ENCODE measurements around the gene BRAP.
"Not testable (repeated sequence)": the region's sequence is repeated elsewhere in the genome, so short reads cannot be mapped to it uniquely, and the experiment has no call there.

The BRAP gene

DNA sequence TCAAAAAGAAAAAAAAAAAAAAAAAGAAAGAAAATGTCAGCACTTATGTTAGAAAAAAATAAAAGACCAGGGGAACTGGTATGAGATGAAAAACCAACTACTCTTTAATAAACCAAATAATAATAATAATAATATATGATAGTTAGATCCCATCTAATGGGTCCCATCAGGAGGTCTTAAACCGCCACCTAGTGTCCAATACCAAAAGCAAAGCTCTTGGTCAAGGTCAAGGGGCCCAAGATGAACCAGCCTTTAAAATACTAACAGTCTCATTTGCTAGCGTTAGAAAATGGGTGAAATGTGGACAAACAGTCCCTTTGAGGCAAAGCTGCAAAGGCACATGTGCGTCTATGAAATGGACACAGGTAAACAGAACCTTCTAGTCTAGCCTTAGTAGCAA lies 12.3 kb downstream of the BRAP start:
- no peak for DNase-seq (ENCODE audit: low read depth in 2 of 2)

DNA sequence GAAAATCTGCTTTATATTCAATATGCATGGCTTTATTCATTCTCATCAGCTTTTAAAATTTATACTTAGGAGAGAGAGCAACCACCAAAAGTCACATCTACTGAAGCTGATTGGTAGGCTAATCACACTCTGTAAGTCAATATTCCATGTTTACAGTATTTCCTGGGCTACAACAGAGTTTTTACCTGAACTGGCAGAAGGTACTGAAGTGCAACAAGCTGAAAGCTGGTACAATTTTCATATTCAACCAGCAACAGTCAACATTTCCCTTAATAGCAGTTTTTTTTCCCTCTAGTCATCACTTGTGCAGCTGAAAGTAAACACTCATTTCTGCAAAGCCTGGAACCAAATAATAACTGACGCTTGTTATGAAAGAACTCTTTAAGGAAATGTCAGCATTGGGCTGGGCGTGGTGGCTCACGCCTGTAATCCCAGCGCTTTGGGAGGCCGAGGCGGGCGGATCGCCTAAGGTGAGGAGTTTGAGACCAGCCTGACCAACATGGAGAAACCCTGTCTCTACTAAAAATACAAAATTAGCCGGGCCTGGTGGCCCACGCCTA lies 12.9 kb downstream of the BRAP start:
- DNase-seq (ENCODE audit: low read depth in 2 of 2), result no peak

DNA sequence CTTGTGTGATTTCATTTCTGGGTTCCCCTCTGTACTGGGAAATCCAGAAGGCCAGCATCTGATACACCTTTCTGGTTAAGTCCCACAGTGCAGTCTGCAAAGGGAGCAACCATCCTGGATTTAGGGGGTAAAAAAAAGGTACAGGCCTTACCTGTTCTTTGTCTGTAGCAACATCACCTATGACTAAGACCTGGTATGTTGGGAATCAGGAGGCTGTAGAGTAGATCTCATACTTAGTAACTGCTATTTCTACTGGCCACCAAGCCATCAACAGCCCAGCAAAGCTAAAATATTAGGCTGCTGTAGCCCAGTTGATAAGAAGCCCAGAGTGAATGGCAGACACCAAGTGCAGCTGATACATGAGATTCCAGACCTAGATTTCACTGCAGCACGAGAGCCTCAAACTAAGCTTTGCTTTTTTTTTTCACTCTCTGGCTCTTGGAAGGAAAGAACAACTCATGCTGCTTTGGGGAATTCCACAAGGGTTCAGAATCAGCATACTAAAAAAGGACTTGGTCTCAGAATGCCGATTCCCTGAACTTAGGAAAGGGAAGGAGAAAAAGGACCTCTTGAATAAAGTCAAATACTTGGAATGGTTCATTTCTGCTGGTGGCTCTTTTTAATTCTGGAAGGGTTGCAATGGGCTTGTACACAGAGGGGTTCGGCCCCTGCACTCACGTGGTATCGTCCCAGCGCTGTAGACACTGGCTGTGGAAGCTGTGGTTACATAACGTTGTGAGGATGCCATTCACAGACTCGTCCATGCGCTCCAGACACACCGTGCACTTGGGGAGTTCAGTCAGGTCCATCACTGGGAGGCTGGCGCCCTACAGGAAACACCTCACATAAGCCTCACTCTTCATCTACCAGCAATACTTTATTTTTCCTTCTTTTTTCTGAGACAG lies 20.5 kb downstream of the BRAP start:
- DNase-seq (ENCODE audit: low read depth in 2 of 2), result no peak

DNA sequence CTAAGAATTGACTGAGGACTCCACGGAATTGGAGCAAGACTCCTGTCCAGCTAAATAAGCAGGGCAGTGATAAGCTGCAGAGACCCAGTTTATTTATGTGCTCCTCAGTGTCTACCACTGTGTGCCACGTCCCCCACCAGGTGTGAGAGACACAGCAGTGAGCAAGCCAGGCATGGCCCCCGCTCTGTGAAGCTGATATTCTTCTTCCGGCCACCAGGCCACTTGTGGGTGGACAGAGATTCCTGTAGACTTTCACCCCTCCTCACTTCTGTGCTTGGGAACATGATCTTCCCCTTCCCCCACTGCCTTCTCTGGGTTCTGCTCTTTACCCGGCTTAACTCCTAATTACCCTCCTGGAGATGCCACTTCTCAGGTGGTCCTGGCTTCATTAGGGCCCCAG lies 21.3 kb downstream of the BRAP start:
- DNase-seq (ENCODE audit: low read depth in 2 of 2), result no peak

DNA sequence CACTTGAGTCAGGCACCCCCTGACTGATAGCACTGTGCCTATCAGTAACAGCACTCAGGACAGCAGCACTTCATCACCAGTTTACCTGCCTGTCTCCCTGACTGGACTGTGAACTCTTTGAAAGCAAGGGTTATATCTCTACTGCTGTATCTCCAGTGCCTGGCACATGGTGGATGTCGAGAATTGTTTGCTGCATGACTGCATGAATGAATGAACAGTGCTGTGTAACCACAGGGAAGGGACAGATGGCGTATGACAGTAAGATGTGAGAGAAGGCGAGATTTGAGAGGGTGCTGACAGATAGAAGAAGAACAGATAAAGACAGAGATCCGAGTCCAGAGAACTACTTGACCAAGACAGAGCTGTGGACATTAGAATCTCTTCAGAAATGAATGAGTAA lies 29.7 kb downstream of the BRAP start:
- no peak for DNase-seq (ENCODE audit: low read depth in 2 of 2)

DNA sequence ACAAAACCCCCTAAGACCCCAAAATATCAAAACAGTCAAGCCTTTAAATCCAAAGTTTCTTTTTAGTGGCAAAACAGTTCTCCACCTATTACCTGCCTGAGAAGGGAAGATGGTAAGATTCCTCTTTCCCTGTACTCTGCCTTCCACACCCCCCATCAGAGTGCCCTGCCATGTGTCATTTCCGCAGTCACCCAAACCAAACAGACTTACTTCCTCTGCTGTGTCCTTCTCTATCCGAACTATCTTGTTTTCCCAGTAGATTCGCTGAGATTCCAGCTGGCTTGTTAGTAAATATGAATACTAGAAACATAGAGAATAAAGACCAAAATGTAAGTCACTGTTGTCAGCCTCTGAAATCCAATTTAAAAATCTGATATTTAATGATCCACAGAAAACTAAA lies 30.4 kb downstream of the BRAP start:
- DNase-seq (ENCODE audit: low read depth in 2 of 2), result no peak

DNA sequence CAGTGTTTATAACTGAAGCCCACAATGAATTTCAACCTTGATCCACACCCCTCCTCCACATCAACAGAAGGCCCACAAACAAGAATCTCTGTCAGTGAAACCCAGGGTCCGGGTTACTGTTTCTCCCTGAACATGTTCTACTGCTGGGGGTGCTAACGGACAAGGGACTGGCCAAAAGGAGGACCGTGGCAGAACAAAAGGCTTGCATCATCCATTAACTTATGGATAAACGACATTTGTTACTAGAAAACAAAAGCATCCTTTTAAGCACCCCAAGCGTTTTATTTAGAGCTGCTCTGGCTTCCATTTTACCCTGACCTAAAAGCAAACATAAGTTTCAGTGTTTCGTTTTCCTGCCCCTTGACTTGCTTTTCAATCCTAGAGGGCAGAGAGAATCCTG lies 32.2 kb downstream of the BRAP start:
- DNase-seq (ENCODE audit: low read depth in 2 of 2), result no peak

DNA sequence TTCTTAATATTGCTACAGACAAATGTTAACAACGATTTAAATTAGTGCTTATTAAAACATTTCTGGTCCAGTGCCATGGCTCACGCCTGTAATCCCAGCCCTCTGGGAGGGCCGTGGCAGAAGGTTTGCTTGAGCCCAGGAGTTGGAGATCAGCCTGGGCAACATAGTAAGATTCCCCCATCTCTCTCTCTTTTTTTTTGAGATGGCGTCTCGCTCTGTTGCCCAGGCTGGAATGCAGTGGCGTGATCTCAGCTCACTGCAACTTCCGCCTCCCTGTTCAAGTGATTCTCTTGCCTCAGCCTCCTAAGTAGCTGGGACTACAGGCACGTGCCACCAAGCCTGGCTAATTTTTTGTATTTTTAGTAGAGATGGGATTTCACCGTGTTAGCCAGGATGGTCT lies 33.2 kb downstream of the BRAP start:
- DNase-seq (ENCODE audit: low read depth in 2 of 2), result not testable (repeated sequence)

DNA sequence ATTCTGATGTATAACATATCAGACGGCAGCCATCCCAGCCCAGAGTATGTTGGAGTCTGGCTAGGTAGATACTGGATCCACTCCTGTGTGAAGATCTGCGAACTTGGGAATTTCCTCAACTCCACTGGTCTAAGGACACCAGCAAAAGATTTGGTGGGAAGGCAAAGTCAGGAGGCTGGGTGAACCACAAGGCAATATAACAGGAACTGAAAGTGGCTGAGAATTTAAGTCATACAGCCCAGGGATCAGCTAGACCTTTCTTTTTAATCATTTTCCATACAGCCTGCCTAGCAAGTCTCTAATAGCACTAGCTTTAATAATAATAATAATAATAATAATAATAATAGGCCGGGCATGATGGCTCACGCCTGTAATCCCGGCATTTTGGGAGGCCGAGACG lies 34.8 kb downstream of the BRAP start:
- no peak for DNase-seq (ENCODE audit: low read depth in 2 of 2)

DNA sequence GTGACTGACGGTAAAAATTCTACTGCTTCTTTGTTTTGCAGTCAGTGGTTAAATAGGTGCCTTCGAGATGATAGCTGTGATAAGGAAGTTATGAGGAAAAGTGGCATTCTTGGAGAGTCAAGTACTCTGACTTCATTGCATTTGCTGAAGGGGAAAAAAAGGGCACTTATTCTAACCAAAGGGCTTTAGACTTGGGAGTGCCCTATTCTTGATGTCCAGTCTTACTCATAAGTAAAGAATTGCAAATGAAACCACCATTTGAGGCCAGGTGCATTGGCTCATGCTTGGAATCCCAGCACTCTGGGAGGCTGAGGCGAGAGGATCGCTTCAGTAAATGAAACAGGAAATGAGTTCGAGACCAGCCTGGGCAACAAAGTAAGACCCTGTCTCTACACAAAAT lies 40.3 kb downstream of the BRAP start:
- no peak for DNase-seq (ENCODE audit: low read depth in 2 of 2)

DNA sequence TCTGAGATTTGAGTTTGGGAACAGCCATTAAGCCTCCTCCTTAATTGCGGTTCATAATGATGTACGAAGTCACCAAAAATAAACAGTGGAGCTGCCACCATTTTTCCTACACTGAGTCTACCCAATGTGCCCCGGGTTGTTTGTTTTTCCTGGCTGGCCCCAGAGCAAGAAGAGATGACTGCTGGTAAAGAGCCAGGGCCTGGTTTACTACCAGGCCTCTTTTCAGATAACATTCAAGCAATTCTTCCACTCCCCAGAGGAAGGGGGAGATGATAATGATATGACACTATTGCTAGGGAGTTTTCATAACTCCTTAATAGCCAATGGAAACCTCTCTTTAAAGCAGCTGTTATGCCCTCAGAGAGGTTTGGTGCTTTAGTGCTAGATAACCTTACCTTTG lies 42.3 kb downstream of the BRAP start:
- no peak for DNase-seq (ENCODE audit: low read depth in 2 of 2)

DNA sequence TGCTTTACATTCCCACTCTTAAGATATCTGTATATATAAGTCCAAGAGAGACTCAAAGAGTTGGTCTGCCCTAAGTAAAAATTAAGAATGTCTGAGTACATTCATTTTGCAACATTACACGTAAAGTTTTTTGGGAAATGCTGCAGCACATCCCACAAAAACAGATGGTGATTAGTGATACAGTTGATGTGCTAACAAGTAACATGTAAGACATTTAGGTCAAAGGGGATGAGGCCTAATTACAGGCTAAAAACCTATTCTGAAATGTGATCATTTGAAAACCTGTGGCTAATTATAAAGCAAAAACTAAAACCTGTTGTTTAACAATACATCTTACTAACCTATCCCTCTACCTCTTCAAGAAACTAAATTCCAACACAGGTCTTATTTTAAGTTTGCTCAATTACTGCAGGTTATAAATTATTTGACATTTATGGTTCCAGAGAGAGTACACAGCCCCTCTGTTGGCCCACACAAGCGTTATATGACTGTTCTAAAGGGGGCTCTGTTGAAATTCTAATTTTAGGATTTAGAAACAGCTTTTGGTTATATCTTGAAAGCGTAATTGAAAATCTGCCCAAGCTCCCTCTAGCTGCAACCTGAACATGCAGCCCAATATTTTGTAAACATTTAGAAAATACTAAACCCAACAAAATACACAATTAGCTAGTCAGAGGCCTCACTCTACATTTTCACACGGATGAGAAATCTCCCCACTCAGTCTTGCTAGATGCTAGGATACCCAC lies 42.9 kb downstream of the BRAP start:
- DNase-seq (ENCODE audit: low read depth in 2 of 2), result no peak

DNA sequence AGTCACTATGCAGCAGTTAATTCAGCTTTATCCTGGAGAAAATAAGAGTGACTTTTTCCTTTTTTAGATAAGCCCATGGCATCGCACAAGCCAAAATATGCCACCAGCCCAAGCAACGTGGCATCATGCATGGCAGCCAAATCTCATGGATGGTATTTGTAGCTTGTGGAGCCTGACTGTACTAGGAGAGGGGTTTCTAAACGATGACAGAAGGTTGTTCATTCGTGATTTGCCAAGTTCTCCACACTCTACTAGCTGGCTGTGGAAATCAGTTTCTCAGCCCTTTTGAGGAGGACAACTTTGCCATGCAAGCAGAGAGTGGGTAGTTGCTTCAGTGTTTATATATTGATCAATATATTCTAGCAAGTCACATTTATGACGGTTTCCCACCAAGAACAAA lies 45.2 kb downstream of the BRAP start:
- no peak for DNase-seq (ENCODE audit: low read depth in 2 of 2)

DNA sequence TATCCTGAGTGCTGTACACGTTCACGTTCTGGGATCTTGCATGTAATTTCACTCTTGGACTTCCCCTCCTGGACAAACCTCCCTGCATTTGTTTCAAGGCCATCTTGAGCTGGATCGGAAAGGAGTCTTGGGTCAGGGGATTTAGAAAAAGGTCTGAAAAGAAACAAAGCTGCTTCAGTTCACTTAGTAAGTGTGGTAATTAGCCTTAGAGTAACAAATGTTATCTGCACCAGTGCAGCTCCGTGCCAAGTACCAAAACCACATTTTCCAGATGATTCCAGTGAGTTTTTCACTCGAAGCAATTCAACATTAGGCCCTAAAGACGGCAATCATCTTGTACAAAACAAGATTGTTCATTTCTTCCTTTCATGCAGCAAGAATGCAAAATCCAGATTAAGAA lies 47.2 kb downstream of the BRAP start:
- DNase-seq (ENCODE audit: low read depth in 2 of 2), result no peak

DNA sequence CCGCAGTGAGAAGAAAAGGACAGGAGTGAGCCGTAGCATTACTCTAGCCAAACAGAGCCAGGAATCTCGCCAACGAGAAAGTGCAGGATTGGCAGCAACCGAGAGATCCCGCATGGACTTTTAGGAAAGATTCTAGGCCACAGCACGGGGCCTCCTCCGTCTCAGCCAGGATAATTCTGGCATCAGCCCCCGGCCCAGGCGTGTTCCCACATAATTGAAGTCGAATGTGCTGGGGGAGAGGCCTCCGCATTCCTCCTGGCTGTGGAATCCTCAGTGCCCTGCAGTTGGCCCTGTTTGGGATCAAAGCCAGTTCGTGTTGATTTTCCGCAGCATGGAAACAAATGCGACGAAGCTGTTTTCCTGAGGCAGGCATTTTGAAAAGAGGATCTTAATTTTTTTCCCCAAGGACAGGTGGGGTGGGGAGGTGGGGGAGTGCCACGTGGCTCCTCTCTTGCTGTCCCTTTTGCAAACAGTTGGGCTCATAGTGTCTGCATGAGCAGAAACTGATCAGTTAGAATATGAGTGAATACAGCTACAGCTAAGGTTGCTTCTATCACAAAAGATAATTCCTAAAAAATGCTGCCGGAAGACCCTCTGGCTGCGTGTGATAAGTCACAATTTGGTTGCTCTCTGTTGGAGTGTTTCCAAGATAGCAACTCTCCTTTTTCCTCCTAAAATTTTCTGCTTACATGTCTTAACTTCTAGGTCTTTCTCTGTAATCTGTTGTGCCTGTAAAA lies 49.4 kb downstream of the BRAP start:
- no peak for DNase-seq (ENCODE audit: low read depth in 2 of 2)

DNA sequence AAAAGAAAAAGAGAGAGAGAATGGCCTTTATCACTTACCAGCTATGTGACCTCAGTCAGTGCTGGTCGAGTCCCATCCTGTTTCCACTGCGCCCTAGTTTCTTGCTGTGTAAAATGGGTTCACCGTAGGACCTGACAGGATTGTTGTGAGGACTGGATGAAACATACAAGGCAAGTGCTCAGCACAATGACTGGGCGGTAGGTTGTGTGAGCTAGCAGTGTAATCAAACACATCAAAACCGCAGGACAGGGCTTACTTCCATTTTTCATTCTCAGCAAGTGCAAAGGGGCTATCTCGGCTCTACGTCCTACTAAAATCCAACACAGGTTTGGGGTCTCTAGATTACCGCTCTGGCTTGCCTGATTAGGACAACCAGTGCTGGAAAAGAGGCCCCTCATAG lies 50.2 kb downstream of the BRAP start:
- no peak for DNase-seq (ENCODE audit: low read depth in 2 of 2)

DNA sequence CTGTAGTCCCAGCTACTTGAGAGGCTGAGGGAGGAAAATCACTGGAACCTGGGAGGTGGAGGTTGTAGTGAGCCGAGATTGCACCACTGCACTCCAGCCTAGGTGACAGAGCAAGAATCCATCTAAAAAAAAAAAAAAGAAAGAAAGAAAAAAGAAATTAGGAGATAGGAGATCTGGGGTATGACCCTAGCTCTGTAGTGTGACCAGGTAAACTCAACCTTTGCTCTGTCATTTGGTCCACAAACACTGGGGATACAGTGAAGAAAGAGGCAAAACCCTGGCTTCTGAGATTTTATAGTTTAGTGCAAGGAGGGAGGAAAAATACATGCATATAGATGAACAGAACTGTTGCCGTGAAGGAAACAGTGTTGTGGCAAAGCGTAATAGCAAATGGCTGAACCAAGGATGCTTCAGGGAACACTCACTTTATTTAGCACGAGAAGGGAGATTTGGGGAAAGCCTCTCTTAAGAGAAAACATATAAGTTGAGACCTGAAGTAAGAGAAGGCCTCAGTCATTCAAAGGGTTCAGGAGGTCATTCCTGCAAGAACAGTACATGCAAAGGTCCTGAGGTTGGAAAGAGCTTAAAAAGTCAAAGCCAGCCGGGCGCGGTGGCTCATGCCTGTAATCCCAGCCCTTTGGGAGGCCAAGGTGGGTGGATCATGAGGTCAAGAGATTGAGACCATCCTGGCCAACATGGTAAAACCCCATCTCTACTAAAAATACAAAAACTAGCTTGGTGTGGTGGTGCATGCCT lies 57.1 kb downstream of the BRAP start:
- no peak for DNase-seq (ENCODE audit: low read depth in 2 of 2)

DNA sequence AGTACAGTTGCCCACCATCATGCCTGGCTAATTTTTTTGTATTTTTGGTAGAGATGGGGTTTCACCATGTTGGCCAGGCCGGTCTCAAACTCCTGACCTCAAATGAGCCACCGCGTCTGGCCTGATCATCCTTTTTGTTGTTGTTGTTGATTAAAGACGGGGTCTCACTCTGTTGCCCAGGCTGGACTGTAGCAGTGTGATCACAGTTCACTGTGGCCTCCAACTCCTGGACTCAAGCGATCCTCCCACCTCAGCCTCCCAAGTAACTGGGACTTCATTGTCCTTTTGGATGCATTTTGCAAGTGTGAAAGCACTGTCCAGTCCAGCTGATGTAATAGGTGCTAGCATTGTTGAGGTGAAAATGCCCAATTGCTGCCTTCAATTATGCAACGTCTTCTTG lies 59.5 kb downstream of the BRAP start:
- DNase-seq (ENCODE audit: low read depth in 2 of 2), result no peak

DNA sequence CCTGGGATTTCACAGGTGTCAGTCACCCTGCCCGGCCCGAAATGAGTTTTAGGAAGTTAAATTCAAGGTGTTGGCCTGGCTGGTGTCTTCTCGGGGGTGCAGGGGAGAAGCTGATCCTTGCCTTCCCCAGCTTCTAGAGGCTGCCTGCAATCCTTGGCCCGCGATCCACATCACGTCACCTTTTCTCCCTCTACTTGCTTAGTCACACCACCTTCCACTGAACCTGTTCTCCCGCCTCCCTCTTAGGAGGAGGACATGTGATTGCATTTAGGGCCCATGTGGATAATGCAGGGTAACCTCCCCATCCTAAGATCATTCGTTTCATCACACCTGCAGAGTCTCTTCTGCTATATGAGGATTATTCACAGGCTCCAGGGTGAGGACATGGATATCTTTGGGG lies 61.2 kb downstream of the BRAP start:
- no peak for DNase-seq (ENCODE audit: low read depth in 2 of 2)

DNA sequence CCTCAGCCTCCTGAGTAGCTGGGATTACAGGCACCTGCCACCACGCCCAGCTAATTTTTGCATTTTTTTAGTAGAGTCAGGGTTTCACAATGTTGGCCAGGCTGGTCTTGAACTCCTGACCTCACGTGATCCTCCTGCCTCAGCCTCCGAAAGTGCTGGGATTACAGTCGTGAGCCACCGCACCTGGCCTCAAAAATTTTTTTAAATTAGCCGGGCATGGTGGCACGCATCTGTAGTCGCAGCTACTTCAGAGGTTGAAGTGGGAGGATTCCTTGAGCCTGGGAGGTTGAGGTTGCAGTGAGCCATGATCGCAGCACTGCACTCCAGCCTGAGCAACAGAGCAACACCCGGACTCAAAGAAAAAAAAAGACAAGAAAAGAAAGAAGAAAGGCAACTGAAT lies 67.9 kb downstream of the BRAP start:
- DNase-seq (ENCODE audit: low read depth in 2 of 2), result not testable (repeated sequence)

DNA sequence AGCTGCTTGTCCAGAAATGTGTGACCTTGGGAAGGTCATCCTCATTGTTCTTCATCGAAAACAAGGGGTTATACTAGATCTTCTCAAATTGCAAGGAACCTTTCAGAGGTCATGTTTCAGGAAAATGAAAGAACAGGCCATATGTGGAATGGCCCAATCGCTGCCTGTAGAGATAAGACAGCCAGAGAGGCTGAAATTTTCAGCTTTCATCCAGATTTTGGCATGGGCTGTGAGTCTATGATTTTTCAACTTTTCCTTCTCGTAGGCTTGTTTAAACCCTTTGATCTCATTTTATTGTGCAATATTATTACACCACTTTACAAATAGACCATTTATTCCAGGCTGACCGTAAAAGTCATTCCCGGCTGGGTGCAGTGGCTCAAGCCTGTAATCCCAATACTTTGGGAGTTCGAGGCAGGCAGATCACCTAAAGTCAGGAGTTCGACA lies 69.6 kb downstream of the BRAP start:
- DNase-seq (ENCODE audit: low read depth in 2 of 2), result no peak
